ENCODE data around the gene RIMKLA. TPM values are rescaled to one million over a fixed set of nuclear protein-coding genes. Genes with fewer than 3 reads are reported as not detected.

Gene RIMKLA
- total RNA-seq = 10 to 100 TPM in 1 of 2 donors, 1 to 10 TPM in 1; 3.9 to 18.2 TPM
- polyA plus RNA-seq (ENCODE audit: insufficient read length in 2 of 2) = 10 to 100 TPM; 12.6 to 13.3 TPM
- long read RNA-seq, donor 1, full-length matches to known transcripts = 7 of 7 reads
- long read RNA-seq, donor 1, partial matches to known transcripts = 0 of 7 reads
- long read RNA-seq, donor 1, other reads (novel, unspliced or antisense) = 0 of 7 reads
- long read RNA-seq, donor 2, full-length matches to known transcripts = 6 of 6 reads
- long read RNA-seq, donor 2, partial matches to known transcripts = 0 of 6 reads
- long read RNA-seq, donor 2, other reads (novel, unspliced or antisense) = 0 of 6 reads
- long read RNA-seq, donor 3, full-length matches to known transcripts = 4 of 4 reads
- long read RNA-seq, donor 3, partial matches to known transcripts = 0 of 4 reads
- long read RNA-seq, donor 3, other reads (novel, unspliced or antisense) = 0 of 4 reads
- long read RNA-seq, donor 4 = 0 reads

DNA sequence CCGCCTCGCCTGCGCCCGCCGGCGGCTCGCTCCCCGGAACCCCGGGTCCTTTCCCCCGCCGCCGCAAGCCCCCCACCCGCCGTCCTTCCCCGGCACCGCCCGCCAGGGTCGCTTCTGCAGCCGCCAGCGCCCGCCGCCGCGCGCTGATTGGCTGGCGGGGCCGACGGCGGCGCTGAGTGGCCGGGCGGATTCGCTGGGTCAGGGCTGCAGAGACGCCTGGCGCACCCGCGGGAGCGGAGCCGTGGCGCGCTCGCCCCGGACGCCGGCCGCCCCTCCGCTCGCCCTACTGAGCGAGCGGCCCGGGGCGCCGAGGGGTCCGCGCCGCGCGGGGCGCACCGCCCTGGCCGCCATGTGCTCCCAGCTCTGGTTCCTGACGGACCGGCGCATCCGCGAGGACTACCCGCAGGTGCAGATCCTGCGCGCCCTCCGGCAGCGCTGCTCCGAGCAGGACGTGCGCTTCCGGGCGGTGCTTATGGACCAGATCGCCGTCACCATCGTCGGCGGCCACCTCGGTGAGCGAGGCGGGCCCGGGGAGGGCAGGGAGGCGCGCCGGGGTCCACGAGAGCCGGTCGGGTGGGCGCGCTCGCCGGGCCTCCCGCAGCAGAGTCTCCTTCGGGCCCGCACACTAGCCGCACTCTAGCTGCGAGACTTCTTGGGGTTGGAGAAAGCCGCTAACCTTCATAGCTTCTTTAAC is at the start of gene RIMKLA:
TSS of gene RIMKLA (plus strand) at position 207 of the 694 bp plus-strand sequence. CDS start at position 350, 143 bp downstream.
- H3K36me3 ChIP-seq (ENCODE audit: control insufficient read depth, insufficient read depth, low read length) = no peaks in the 10 kb centered on the region
- H3K4me1 ChIP-seq (ENCODE audit: control insufficient read depth, insufficient read depth, low read length) = peaks cover 6% of the 10 kb centered on the region
- H3K27ac ChIP-seq (ENCODE audit: low read depth, low read length) = no peak within 1 kb of the TSS
- peak; percentile 24 to 93 (median 70) for DNase-seq (ENCODE audit: low read depth in 4 of 6, low spot score in 6 of 6)
- peak within 1 kb of the TSS; percentile 48 for H3K4me3 ChIP-seq (ENCODE audit: low read depth, low read length)
- under 1% methylated on average over 94 of the region's 101 CpGs for WGBS (ENCODE audit: insufficient coverage)
- H3K9me3 ChIP-seq (ENCODE audit: control insufficient read depth, insufficient read depth, low read length) = no peaks in the 10 kb centered on the region
- H3K27me3 ChIP-seq (ENCODE audit: control insufficient read depth, insufficient read depth, low read length) = peaks cover 2% of the 10 kb centered on the region

- H3K4me3 ChIP-seq (ENCODE audit: low read depth, low read length) = no peak overlapping the region
- H3K27ac ChIP-seq (ENCODE audit: low read depth, low read length) = no peak overlapping the region
- H3K9me3 ChIP-seq (ENCODE audit: control insufficient read depth, insufficient read depth, low read length) = no peaks in the 10 kb centered on the region
Measured at GRCh38 chr1:42332877-42333276, 47.7 kb upstream of the RIMKLA start.

GRCh38 chr1:42333662-42334239 is 46.8 kb upstream of the RIMKLA start:
- Histone ChIP-seq H3K27ac (ENCODE audit: low read depth, low read length) (peak overlapping the region; percentile 88), H3K9me3 (ENCODE audit: control insufficient read depth, insufficient read depth, low read length) (no peaks in the 10 kb centered on the region), H3K4me1 (ENCODE audit: control insufficient read depth, insufficient read depth, low read length) (peaks cover 5% of the 10 kb centered on the region), H3K27me3 (ENCODE audit: control insufficient read depth, insufficient read depth, low read length) (no peaks in the 10 kb centered on the region), H3K4me3 (ENCODE audit: low read depth, low read length) (peak overlapping the region; percentile 96), H3K36me3 (ENCODE audit: control insufficient read depth, insufficient read depth, low read length) (no peaks in the 10 kb centered on the region)
- no peak for DNase-seq (ENCODE audit: low read depth in 4 of 6, low spot score in 6 of 6)
- WGBS (ENCODE audit: insufficient coverage) = 11% methylated on average over 4 of the region's 6 CpGs

More at GRCh38 chr1:42332877-42333276, 47.7 kb upstream of the RIMKLA start:
- Histone ChIP-seq H3K36me3 (ENCODE audit: control insufficient read depth, insufficient read depth, low read length) (no peaks in the 10 kb centered on the region), H3K4me1 (ENCODE audit: control insufficient read depth, insufficient read depth, low read length) (peaks cover 5% of the 10 kb centered on the region), H3K27me3 (ENCODE audit: control insufficient read depth, insufficient read depth, low read length) (no peaks in the 10 kb centered on the region)
- whole genome bisulfite sequencing (ENCODE audit: insufficient coverage) = 93% methylated on average over 3 of the region's 6 CpGs
- DNase-seq (ENCODE audit: low read depth in 4 of 6, low spot score in 6 of 6) = no peak

GRCh38 chr1:42334240-42335049 is 46.1 kb upstream of the RIMKLA start:
- peak overlapping the region; percentile 88 for H3K27ac ChIP-seq (ENCODE audit: low read depth, low read length)
- under 1% methylated on average over 55 of the region's 58 CpGs for WGBS (ENCODE audit: insufficient coverage)
- H3K9me3 ChIP-seq (ENCODE audit: control insufficient read depth, insufficient read depth, low read length) = no peaks in the 10 kb centered on the region

DNA sequence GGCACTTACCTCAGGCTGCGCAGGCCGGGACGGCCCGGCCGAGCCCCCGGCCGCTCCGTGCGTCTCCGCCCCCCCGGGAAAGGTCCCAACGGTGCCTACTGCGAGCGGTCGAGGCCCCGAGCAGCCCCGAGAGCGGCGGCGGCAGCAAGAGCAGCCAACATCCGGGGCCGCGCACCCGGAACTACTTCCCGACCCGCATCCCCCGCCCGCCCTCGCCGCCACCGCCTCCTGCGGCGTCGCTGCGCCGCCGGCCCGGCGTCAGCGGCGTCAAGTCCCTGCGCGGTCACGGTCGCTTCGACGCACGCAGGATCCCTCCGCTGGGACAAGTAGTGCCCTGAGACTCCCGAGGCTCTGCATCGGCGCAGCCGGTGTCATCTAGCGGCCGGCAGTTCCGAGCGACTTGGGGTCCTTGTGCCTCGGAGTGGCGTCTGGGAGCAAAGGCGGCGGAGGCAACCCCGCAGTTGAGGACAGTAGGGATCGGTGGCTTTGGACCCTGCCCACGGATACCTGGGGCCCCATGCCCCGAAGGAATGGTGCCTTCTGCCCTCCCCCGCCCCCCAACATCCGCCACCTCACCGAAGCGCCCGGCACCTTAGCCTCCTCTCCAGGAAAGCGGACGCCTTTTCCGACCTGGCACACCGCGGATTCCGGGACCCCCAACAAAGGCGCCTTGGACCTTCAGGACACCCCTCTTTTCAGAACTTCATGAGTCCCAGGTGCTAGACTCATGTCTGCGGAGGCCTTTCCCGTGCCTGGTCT is 45.4 kb upstream of the RIMKLA start, which contains the start of gene FOXJ3:
TSS of gene FOXJ3 (minus strand) at position 186 of the 759 bp plus-strand sequence. CDS start 24,142 bp downstream, outside the sequence.
- no peaks in the 10 kb centered on the region for H3K27me3 ChIP-seq (ENCODE audit: control insufficient read depth, insufficient read depth, low read length)
- 0% methylated on average over 77 of the region's 79 CpGs for WGBS (ENCODE audit: insufficient coverage)

More at GRCh38 chr1:42334240-42335049, 46.1 kb upstream of the RIMKLA start:
- Histone ChIP-seq H3K4me3 (ENCODE audit: low read depth, low read length) (peak overlapping the region; percentile 96), H3K4me1 (ENCODE audit: control insufficient read depth, insufficient read depth, low read length) (peaks cover 5% of the 10 kb centered on the region), H3K27me3 (ENCODE audit: control insufficient read depth, insufficient read depth, low read length) (no peaks in the 10 kb centered on the region), H3K36me3 (ENCODE audit: control insufficient read depth, insufficient read depth, low read length) (no peaks in the 10 kb centered on the region)
- peak in 2 of 6 donors; percentile 57 to 69 for DNase-seq (ENCODE audit: low read depth in 4 of 6, low spot score in 6 of 6)

DNA sequence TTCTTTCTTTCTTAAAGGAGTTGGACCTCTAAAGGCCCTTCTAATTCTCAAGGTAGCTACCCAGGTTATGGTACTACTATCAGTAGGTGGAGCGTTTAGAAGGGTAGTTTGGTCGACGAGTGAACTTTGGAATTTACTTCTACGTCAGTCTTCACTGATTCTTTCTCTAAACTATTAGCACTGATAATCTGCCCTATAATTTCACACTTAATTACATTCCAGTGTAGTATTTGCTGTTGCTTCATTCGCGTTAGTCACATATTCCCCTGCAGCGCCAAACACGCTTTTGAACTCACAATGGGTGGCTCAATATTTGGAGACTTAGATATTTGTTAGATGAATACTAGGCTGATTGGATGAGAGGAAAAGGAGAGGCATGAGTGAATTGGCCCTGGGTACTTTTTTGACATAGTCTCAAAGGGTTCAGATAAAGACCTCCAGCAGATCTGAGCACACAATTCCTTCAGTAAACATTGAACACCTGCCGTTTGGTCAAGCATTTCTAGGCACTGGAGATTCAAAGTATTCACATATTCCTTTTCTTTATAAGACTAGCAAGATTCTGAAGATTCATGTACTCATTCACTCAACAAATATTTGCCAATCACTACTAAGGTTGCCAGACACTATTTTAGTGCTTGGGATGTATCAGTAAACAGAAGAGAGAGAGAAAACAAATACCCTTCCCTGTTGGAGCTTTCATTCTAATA is 44.6 kb upstream of the RIMKLA start:
- Histone ChIP-seq H3K36me3 (ENCODE audit: control insufficient read depth, insufficient read depth, low read length) (no peaks in the 10 kb centered on the region), H3K4me3 (ENCODE audit: low read depth, low read length) (peak overlapping the region; percentile 96), H3K27me3 (ENCODE audit: control insufficient read depth, insufficient read depth, low read length) (no peaks in the 10 kb centered on the region), H3K9me3 (ENCODE audit: control insufficient read depth, insufficient read depth, low read length) (no peaks in the 10 kb centered on the region), H3K27ac (ENCODE audit: low read depth, low read length) (peak overlapping the region; percentile 88), H3K4me1 (ENCODE audit: control insufficient read depth, insufficient read depth, low read length) (peaks cover 5% of the 10 kb centered on the region)
- 0% methylated on average over 2 of the region's 9 CpGs for WGBS (ENCODE audit: insufficient coverage)
- no peak for DNase-seq (ENCODE audit: low read depth in 4 of 6, low spot score in 6 of 6)

More for the DNA sequence above, 45.4 kb upstream of the RIMKLA start, which contains the start of gene FOXJ3:
- H3K27ac ChIP-seq (ENCODE audit: low read depth, low read length) = peak within 1 kb of the TSS; percentile 88
- peak within 1 kb of the TSS; percentile 96 for H3K4me3 ChIP-seq (ENCODE audit: low read depth, low read length)
- peak; percentile 89 to 99 (median 93) for DNase-seq (ENCODE audit: low read depth in 4 of 6, low spot score in 6 of 6)
- H3K36me3 ChIP-seq (ENCODE audit: control insufficient read depth, insufficient read depth, low read length) = no peaks in the 10 kb centered on the region
- H3K4me1 ChIP-seq (ENCODE audit: control insufficient read depth, insufficient read depth, low read length) = peaks cover 5% of the 10 kb centered on the region
- H3K9me3 ChIP-seq (ENCODE audit: control insufficient read depth, insufficient read depth, low read length) = no peaks in the 10 kb centered on the region

DNA sequence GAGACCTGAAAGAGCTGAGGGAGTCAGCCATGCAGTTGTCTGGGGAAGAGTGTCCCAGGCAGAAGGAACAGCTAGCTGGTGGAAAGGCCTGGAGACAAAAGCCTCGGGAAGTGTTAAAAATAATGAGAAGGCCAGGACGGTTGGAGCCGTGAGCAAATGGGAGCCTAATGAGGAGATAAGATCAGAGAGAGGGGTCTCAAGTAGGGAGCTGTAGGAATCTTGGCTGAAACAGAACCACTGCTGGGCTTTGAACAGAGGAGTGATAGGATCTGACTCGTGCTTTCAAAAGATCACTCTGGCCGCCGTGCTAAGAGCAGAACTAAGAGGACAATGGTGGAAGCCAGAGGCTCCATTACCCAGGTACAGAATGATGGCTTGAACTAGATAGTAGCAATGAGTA is 43.6 kb upstream of the RIMKLA start:
- Histone ChIP-seq H3K27me3 (ENCODE audit: control insufficient read depth, insufficient read depth, low read length) (no peaks in the 10 kb centered on the region), H3K4me1 (ENCODE audit: control insufficient read depth, insufficient read depth, low read length) (peaks cover 5% of the 10 kb centered on the region), H3K9me3 (ENCODE audit: control insufficient read depth, insufficient read depth, low read length) (no peaks in the 10 kb centered on the region), H3K27ac (ENCODE audit: low read depth, low read length) (no peak overlapping the region), H3K36me3 (ENCODE audit: control insufficient read depth, insufficient read depth, low read length) (no peaks in the 10 kb centered on the region), H3K4me3 (ENCODE audit: low read depth, low read length) (no peak overlapping the region)
- WGBS (ENCODE audit: insufficient coverage) = 62% methylated on average over 6 of the region's 6 CpGs
- DNase-seq (ENCODE audit: low read depth in 4 of 6, low spot score in 6 of 6) = no peak

GRCh38 chr1:42340093-42340492 is 40.5 kb upstream of the RIMKLA start:
- no peak overlapping the region for H3K4me3 ChIP-seq (ENCODE audit: low read depth, low read length)
- H3K27ac ChIP-seq (ENCODE audit: low read depth, low read length) = no peak overlapping the region
- H3K4me1 ChIP-seq (ENCODE audit: control insufficient read depth, insufficient read depth, low read length) = peaks cover 5% of the 10 kb centered on the region
- H3K9me3 ChIP-seq (ENCODE audit: control insufficient read depth, insufficient read depth, low read length) = no peaks in the 10 kb centered on the region
- WGBS (ENCODE audit: insufficient coverage) = 80% methylated on average over 1 of the region's 2 CpGs
- DNase-seq (ENCODE audit: low read depth in 4 of 6, low spot score in 6 of 6) = no peak
- H3K27me3 ChIP-seq (ENCODE audit: control insufficient read depth, insufficient read depth, low read length) = no peaks in the 10 kb centered on the region
- H3K36me3 ChIP-seq (ENCODE audit: control insufficient read depth, insufficient read depth, low read length) = no peaks in the 10 kb centered on the region

Measured in spinal cord (tissue), 10 donors.